K562 (cell line): ENCODE data around the gene DCUN1D3. TPM values are rescaled to one million over a fixed set of nuclear protein-coding genes. Genes with fewer than 3 reads are reported as not detected.
A peak's percentile ranks its signal among the peaks of the same experiment; 100 is the strongest.
"Not testable (repeated sequence)": the region's sequence is repeated elsewhere in the genome, so short reads cannot be mapped to it uniquely, and the experiment has no call there.

ENCODE experiments used
- ATAC-seq: fragments of 200-7000 bp; cut with Tn5 transposase; 3 replicates; pipeline ENCODE4 v1.9.1; 2020; ENCODE audit warnings: moderate library complexity
- BruUV-seq: library from RNA; stranded (reverse); fragments of 400-500 nt; replicated peaks from 2 replicates; lab custom pipeline; 2021; lab: Mats Ljungman, UMichigan
- CTCF ChIA-PET: fragments of 300-600 bp; formaldehyde crosslinking; extraction: SDS; loops from one replicate; lab custom pipeline; 2021; ENCODE audit warnings: low intra/inter-chr PET ratio; lab: Yijun Ruan, JAX
- POLR2A ChIA-PET: fragments of 300-600, 350-650 bp; sonication (Branson Sonifier 250); formaldehyde crosslinking; extraction: SDS; loops from one replicate; lab custom pipeline; 2021; ENCODE audit warnings: antibody characterized with exemption, inconsistent platforms; lab: Yijun Ruan, JAX
- DNase-seq, 4 experiments: peaks; one replicate each; pipeline versions ENCODE4 v3.0.0 to v3.0.0-alpha.2; 2011 to 2018; ENCODE audit warnings: low spot score in 3 of 4, mixed read lengths in 3 of 4; ENCODE audit errors: extremely low read depth in 1 of 4
- FAIRE-seq: peaks from 2 replicates; lab custom pipeline; 2011; peaks lifted over from hg19 to GRCh38; lab: Jason Lieb, UNC
- H2AFZ ChIP-seq: 2 replicates; pipeline ENCODE4 v1.6.0; 2011; ENCODE audit warnings: low read depth, low read length, control low read depth, inconsistent platforms
- H3K27ac ChIP-seq: fragments of 200-600 bp; 3 replicates; pipeline ENCODE4 v1.8.0; 2011; ENCODE audit warnings: low read depth, mild to moderate bottlenecking, control low read depth, inconsistent platforms, low read length, moderate library complexity, mixed read lengths; ENCODE audit errors: extremely low read depth
- H3K27me3 ChIP-seq, 2 experiments: fragments of 300-600 bp in 1 of 2; 2 replicates in 1 of 2; 3 replicates in 1 of 2; pipeline versions ENCODE4 v1.6.0 to v1.8.0; 2011; ENCODE audit warnings: inconsistent platforms in 2 of 2, low read length in 2 of 2, mild to moderate bottlenecking in 1 of 2, mixed read lengths in 1 of 2, moderate library complexity in 1 of 2; ENCODE audit not compliant: control insufficient read depth in 2 of 2, insufficient read depth in 2 of 2
- H3K36me3 ChIP-seq: fragments of 300-600 bp; 3 replicates; pipeline ENCODE4 v1.8.0; 2011; ENCODE audit warnings: mild to moderate bottlenecking, low read length, inconsistent platforms; ENCODE audit not compliant: control insufficient read depth, insufficient read depth
- H3K4me1 ChIP-seq, 2 experiments: fragments of 200-600 bp in 1 of 2; replicated peaks in 1 of 2; 2 replicates in 1 of 2; 3 replicates in 1 of 2; pipeline versions ENCODE4 v1.5.1 to v1.8.0; 2011; ENCODE audit warnings: inconsistent platforms in 2 of 2, low read length in 2 of 2, mild to moderate bottlenecking in 1 of 2, mixed read lengths in 1 of 2, moderate library complexity in 1 of 2; ENCODE audit not compliant: control insufficient read depth in 2 of 2, insufficient read depth in 2 of 2
- H3K4me2 ChIP-seq: 2 replicates; pipeline ENCODE4 v1.6.1; 2011; ENCODE audit warnings: low read length, control low read depth, inconsistent platforms, mixed read lengths; ENCODE audit not compliant: insufficient read depth
- H3K4me3 ChIP-seq: fragments of 200-600 bp; sonication (generic), shearing (Covaris generic); 2 replicates; pipeline ENCODE4 v1.5.1; 2016; ENCODE audit warnings: control low read depth, inconsistent platforms
- H3K79me2 ChIP-seq: fragments of 200-600 bp; 3 replicates; pipeline ENCODE4 v1.8.0; 2011; ENCODE audit warnings: low read length, inconsistent platforms; ENCODE audit not compliant: control insufficient read depth, insufficient read depth
- H3K9ac ChIP-seq, 2 experiments: 2 replicates each; pipeline versions ENCODE4 v1.6.0 to v1.6.1; 2011; ENCODE audit warnings: low read depth in 2 of 2, low read length in 2 of 2, control low read depth in 1 of 2, inconsistent platforms in 1 of 2, mild to moderate bottlenecking in 1 of 2, mixed read lengths in 1 of 2; ENCODE audit not compliant: insufficient read depth in 1 of 2
- H3K9me1 ChIP-seq: one replicate; pipeline ENCODE4 v1.6.0; 2011; ENCODE audit warnings: inconsistent platforms, mild to moderate bottlenecking, low read length, moderate library complexity; ENCODE audit not compliant: control insufficient read depth, insufficient read depth
- H3K9me3 ChIP-seq: replicated peaks from 2 replicates; pipeline ENCODE4 v1.5.1; 2011; ENCODE audit warnings: low read depth, low read length, inconsistent platforms; ENCODE audit not compliant: control insufficient read depth, insufficient read depth
- H4K20me1 ChIP-seq: replicated peaks from 2 replicates; pipeline ENCODE4 v1.6.1; 2011; ENCODE audit warnings: low read length, inconsistent platforms, mixed read lengths; ENCODE audit not compliant: control insufficient read depth, insufficient read depth
- EGR1 ChIP-seq: fragments of 450-650 bp; conservative IDR thresholded peaks from 2 replicates; pipeline ENCODE4 v1.6.1; 2017; ENCODE audit warnings: mild to moderate bottlenecking
- HMBOX1 ChIP-seq: sonication (generic); IDR thresholded peaks from 2 replicates; pipeline ENCODE4 v1.6.1; 2016
- ZFX ChIP-seq: sonication (generic); formaldehyde crosslinking; IDR thresholded peaks from 2 replicates; pipeline ENCODE4 v1.8.0; 2022; ENCODE audit warnings: mild to moderate bottlenecking, missing genetic modification reagents, moderate library complexity
- ZNF197 ChIP-seq: fragments of 200-800 bp; sonication (Bioruptor generic); IDR thresholded peaks from 2 replicates; pipeline ENCODE4 v1.6.1; 2016; ENCODE audit warnings: low read depth, missing genetic modification characterization, missing compliant biosample characterization
- ZNF316 ChIP-seq: fragments of 450-650 bp; IDR thresholded peaks from 2 replicates; pipeline ENCODE4 v1.6.1; 2016
- WGBS: fragments of 100-300 bp; shearing (Covaris generic); methylation state at CpG from one replicate; pipeline ENCODE4 v1.1.6; 2016; ENCODE audit warnings: low coverage, mixed read lengths; ENCODE audit not compliant: insufficient coverage; ENCODE audit errors: missing lambda C conversion rate; 5-methylcytosine and 5-hydroxymethylcytosine counted together
- in situ Hi-C: fragments of 300-500 bp; cut with MboI; formaldehyde crosslinking; loops from 4 replicates; pipeline ENCODE4 v1.15.0; 2018; ENCODE audit warnings: inconsistent platforms, mixed read lengths
- intact Hi-C: fragments of 100-400 bp; cut with micrococcal nuclease; formaldehyde crosslinking; loops from 2 replicates; pipeline ENCODE4 v1.14.2; 2022
- polyA plus RNA-seq, 8 experiments: library from polyadenylated mRNA; depleted of rRNA in 4 of 8; stranded (reverse) in 5 of 8; unstranded in 3 of 8; fragments of >200 nt; fragmentation: Nextera tagmentation in 2 of 8; fragmentation: Illumina TruSeq in 1 of 8; extraction: Ambion mirVana in 2 of 8; extraction: Trizol in 1 of 8; gene quantifications; 2 replicates each; pipeline versions ENCODE4 v1.2.1 to v1.2.3, GENCODE V29; 2011 to 2014; ENCODE audit warnings: inconsistent platforms in 1 of 8, missing spikeins in 1 of 8
- total RNA-seq, 7 experiments: library from RNA; depleted of rRNA in 6 of 7; stranded (reverse); fragments of >200 nt in 6 of 7; fragmentation: Illumina TruSeq in 2 of 7; extraction: Trizol in 2 of 7; gene quantifications; 2 replicates each; pipeline versions ENCODE4 v1.2.1 to v1.2.3, GENCODE V29; 2011 to 2021; ENCODE audit warnings: low replicate concordance in 1 of 7

DCUN1D3 gene
- total and polyA plus RNA-seq, 9 of the 15 experiments (the other 6 are each of a cell fraction or from before 2014, with no cell fraction given), result 1.0 to 4.7 (median 2.2) TPM

GRCh38 chr16:20865420-20866131, 34.6 kb downstream of the DCUN1D3 start:
- H3K36me3 ChIP-seq, result no peaks in the 10 kb centered on the region
- DNase-seq, result no peak
- intact Hi-C loops (no loop called here), in situ Hi-C loops (no loop called here)
- peak overlapping the region; percentile 51 for H2AFZ ChIP-seq
- H3K4me2 ChIP-seq, result peak overlapping the region; percentile 13; the same call in 1 of the 2 replicates
- H3K9ac ChIP-seq, result peak overlapping the region in 1 of 2 experiments; percentile 1; a peak in 1 of 4 replicates
- no peak overlapping the region for H3K4me3 ChIP-seq
- H3K9me1 ChIP-seq, result no peaks in the 10 kb centered on the region
- POLR2A ChIA-PET, result interaction anchor here (0.7 to 1.7 kb wide), 10 partner anchors 8 to 91 kb away, joined by 3 to 10 read pairs (median 4); partner anchors contain the start of genes DCUN1D3 and LYRM1
- FAIRE-seq, result no peak
- H3K4me1 ChIP-seq, result peaks cover 14 to 25% of the 10 kb centered on the region in 2 experiments
- 35% methylated on average over 6 of the region's 6 CpGs for WGBS
- CTCF ChIA-PET, result no interaction called here
- peaks cover 16% of the 10 kb centered on the region; the same call in 1 of the 2 replicates for H4K20me1 ChIP-seq
- peak overlapping the region; percentile 13; the same call in 2 of the 3 replicates for H3K27ac ChIP-seq
- BruUV-seq, result no TSS peak
- H3K9me3 ChIP-seq, result no peaks in the 10 kb centered on the region
- peak; percentile 18; the same call in 1 of the 3 replicates for ATAC-seq
- peaks cover 8% of the 10 kb centered on the region; the same call in 1 of the 3 replicates for H3K79me2 ChIP-seq
- TF ChIP-seq EGR1 (no peak), HMBOX1 (0 out of 2 replicates have a peak, but pooled peaks have one; percentile 2), ZNF197 (0 out of 2 replicates have a peak, but pooled peaks have one; percentile 28), ZNF316 (no peak), ZFX (CRISPR knock-in tag) (0 out of 2 replicates have a peak, but pooled peaks have one; percentile 9)
- TF ChIP-seq, all 486 proteins: peak for 3
- H3K27me3 ChIP-seq, result no peaks in the 10 kb centered on the region

GRCh38 chr16:20864376-20864775, 35.8 kb downstream of the DCUN1D3 start:
- FAIRE-seq, result peak; percentile 57
- POLR2A ChIA-PET, DNase-seq, H3K9me3 ChIP-seq, in situ Hi-C loops, intact Hi-C loops, H3K79me2 ChIP-seq, H3K4me2 ChIP-seq, H3K36me3 ChIP-seq, ATAC-seq, H4K20me1 ChIP-seq, H3K27me3 ChIP-seq, H3K9me1 ChIP-seq, H3K4me3 ChIP-seq, BruUV-seq, CTCF ChIA-PET, H3K27ac ChIP-seq, H2AFZ ChIP-seq, H3K9ac ChIP-seq: not testable (repeated sequence)
- peaks cover 14 to 25% of the 10 kb centered on the region in 2 experiments for H3K4me1 ChIP-seq
- 88% methylated on average over 6 of the region's 6 CpGs for WGBS
